COLO668 (cell line): ENCODE results near the gene EWSR1.

Experiments used
- DNase-seq: peaks from one replicate; lab custom pipeline; 2025; ENCODE audit not compliant: unreplicated experiment; lab: John Stamatoyannopoulos, UW

The EWSR1 gene

DNA sequence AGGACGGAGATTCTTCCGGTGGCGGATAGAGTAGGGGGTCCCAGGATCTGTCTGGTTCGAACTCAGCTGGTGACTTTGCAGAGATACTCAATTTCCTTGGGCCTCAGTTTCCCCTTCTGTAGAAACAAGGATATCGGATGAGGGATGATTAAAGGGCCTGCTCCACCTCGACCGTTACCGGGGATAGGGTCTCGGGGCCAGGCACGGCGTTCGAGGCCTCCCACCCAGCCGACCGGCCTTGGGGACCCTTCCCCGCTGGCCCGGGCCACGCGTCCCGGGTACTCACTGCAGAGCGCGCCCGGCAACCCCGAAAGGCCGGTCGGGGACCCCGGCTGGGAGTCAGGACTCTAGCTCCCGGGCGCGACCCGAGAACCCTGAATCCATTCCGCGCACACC, 608 bp upstream of the EWSR1 start:
- DNase-seq, result no peak

GRCh38 chr22:29268511-29269229, 602 bp downstream of the EWSR1 start:
- peak; percentile 61 for DNase-seq

DNA sequence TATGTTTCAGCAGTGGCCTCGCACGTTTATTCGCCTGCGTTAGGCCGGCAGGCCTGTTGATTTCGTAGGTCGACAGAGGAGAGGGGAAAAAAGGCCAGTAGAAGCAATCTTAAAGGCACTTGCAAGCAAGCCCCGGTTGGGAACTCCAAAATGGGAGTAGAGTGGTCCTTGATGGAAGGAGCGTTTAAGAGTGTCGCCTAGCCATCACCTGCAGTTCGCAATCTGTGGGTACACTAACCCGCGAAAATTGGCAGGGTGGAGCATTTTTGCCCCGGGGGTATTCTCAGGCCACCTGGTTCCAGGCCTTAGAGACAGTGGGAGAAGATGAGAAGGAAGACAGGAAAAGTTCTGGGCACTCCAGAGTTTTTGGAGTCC, 1.1 kb downstream of the EWSR1 start:
- peak; percentile 20 for DNase-seq

DNA sequence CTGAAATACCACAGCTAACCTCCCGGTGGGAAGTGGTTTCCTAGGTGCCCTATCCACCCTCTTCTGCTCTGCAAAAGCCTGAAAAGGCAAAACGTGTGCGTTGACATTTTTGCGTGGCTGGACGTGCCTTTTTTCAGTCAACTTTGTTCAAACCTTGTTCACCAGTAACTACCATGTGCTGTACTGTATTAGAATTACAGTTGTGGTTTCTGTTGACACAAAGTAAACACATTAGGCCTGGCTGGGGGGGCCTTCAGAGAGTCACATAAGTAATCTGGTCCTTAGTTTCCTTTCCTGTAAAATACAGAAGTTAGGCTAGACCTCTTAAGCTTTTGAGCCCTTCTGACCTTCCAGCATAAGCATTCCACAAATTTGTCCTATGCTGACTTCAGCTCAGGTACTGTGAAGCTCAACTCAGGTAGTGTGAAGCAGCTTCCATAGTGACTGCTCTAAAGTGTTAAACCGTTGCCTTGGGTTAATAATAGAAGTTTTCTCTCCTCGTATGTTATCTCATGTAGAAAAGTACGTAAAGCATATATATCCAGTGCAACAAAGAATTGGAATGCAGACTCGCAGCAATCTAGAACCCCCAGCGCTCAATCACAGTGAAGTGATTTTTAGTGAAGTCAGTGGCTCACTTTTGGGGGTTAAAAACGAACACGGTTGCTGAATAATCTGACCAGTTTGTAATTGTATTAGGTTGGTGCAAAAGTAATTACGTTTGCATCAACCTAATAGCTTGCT, 1.8 kb downstream of the EWSR1 start:
- no peak for DNase-seq

DNA sequence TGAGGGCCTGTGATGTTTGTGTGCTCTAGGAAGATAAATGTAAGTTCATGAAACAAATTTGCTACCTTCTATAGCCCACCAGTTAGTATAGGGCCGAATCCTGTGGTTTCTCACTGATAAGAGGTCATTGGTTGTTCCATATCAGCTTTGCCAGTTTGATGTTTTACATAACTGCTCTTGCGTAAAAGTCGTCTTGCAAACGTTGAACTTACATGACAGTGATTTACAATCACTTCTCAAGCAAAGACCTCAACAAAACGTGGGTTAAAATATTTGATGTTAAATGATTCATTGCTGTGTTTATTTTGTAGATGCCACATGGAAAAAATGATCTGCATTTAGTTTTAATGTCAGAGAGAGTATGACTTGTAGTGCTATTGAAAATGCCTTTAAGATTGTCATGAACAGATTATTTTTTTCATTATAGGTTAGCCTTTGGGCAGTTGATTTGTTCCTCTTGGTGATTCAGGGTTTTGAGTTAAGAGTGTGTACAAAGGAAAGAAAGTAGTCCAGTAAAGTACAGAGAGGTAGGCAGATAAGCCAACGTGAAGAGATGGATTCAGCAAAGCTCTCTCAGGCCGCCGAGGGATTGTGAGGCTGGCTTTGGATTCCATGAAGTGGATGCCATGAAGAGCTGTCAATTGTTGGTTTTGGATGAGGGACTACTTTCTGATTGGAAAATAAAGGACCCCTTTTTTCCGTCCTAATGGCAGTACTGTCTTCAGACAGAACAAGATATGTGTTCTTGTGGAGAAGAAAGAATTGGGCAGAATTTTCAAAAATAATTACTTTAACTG, 2.6 kb downstream of the EWSR1 start:
- DNase-seq, result no peak

- DNase-seq, result no peak
These were observed 4.6 kb downstream of the EWSR1 start for GRCh38 chr22:29272624-29273023.

DNA sequence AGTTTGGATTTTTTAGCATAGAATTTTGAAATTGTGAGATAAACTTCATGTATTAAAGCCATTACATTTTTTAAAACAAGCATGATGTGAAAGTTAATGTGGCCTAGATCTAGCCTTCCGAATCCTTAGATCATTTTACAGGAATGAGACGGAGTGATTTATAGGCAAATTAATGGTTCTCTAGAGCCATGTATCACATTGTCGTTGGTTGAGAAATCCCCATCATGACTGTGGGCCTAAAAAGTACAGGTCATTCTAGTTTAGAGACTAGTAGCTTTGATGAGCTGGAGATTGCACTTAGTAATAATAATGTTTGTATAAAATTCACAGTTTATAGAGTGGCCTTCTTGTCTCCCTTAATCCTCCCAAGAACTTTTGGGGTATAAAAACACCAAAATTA, 7.1 kb downstream of the EWSR1 start:
- DNase-seq, result no peak

DNA sequence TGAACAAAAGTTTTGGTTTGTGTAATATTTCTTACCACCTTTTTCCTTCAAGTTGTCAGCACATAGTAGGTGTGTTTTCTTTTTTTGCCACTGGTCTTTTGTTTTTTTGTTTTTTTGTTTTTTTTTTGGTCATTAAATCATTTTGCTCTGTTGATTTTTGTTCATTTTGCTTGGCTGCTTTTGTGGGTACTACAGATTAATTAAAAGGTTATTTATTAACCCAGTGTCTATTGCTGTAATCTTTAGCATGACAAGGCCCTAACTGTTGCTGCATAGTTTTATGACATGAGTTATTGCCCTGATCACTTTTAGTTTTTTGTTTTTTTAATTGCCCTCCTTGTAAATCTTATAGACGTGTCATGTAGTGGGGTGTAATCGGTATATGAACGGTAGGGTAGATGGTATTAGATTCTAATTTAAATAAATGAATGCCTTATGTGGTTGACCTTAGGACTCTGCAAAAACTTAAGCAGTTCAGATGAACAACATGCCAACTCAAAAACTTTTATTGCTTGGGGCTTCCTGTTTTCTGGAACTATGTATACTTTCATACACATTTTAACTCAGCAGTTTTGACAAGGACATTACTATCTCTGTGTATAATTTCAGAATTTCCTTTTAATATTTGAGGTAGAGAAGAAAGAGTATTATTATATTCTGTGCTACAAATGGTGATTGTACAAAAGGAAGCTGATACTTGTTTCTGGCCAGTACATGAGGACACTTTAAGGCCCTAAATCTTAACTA, 7.9 kb downstream of the EWSR1 start:
- DNase-seq, result no peak

GRCh38 chr22:29277927-29278326, 9.9 kb downstream of the EWSR1 start:
- DNase-seq, result no peak

DNA sequence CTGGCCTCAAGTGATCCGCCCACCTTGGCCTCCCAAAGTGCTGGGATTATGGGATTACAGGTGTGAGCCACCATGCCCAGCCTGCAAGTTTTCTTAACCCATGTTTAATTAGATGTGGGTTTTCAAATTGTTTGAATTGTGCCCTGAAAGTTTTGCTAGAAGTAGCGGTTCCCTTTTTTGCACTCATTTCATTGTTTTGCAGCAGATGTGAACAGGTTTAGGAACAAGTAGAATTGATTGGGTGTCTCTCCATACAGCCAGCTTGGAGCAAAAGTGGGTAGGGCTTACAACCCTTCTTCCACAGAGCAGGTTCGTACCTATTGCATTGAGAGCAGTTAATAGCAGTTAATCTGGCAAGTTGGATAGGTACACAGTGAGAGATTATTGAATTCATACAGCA, 16.1 kb downstream of the EWSR1 start:
- no peak for DNase-seq

- no peak for DNase-seq
These were observed 20.8 kb downstream of the EWSR1 start for GRCh38 chr22:29288837-29289236.

GRCh38 chr22:29290061-29290460, 22.0 kb downstream of the EWSR1 start:
- no peak for DNase-seq

GRCh38 chr22:29291215-29291614, 23.1 kb downstream of the EWSR1 start:
- DNase-seq, result no peak

DNA sequence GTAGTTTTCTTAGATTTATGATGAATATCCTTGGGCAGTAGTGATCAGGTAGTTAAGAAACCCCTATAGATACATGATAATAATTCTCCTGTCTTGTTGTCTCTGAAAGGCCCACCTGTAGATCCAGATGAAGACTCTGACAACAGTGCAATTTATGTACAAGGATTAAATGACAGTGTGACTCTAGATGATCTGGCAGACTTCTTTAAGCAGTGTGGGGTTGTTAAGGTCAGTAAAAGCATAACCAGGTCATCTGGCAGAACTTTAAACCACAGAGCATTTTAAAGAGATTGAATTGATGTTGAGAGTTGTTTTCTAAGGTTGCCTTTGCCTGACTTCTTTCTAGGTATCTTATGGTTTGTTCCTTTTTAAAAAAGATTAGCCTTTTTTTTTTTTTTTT, 24.3 kb downstream of the EWSR1 start:
- no peak for DNase-seq

DNA sequence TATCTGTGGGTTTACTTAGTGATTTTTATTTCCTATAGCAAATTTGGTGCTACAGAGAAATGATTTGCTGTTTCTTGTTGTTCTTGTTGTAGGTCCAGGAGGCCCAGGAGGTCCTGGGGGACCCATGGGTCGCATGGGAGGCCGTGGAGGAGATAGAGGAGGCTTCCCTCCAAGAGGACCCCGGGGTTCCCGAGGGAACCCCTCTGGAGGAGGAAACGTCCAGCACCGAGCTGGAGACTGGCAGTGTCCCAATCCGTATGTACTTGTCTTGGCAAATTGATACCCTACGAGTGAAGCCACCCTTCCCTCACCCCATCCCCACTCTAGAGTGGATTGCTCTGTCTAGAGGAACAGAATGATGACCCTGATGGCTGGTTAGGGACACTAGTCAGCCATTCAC, 30.6 kb downstream of the EWSR1 start:
- DNase-seq, result no peak

DNA sequence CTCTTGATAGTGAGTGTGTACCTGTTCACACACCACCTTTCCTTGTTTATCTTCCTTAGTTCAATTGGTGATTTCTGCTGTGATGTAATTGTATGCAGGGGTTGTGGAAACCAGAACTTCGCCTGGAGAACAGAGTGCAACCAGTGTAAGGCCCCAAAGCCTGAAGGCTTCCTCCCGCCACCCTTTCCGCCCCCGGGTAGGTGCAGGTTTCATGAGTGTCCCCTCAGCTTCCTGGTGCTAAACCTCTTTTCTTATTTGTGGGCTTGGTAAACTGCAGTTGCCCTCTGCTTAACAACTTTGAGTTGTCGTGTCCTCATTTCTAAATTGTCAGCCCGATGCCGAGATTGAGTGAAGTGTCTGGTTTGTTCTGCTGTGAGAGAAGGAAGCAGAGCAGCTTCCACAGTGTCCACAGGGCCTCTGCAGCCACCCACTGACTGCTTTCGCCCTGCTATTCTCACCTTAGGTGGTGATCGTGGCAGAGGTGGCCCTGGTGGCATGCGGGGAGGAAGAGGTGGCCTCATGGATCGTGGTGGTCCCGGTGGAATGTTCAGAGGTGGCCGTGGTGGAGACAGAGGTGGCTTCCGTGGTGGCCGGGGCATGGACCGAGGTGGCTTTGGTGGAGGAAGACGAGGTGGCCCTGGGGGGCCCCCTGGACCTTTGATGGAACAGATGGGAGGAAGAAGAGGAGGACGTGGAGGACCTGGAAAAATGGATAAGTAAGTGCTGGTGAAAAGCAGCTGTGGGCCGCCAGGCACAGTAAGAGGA, 31.2 kb downstream of the EWSR1 start:
- no peak for DNase-seq

GRCh38 chr22:29300467-29300806, 32.4 kb downstream of the EWSR1 start:
- no peak for DNase-seq

DNA sequence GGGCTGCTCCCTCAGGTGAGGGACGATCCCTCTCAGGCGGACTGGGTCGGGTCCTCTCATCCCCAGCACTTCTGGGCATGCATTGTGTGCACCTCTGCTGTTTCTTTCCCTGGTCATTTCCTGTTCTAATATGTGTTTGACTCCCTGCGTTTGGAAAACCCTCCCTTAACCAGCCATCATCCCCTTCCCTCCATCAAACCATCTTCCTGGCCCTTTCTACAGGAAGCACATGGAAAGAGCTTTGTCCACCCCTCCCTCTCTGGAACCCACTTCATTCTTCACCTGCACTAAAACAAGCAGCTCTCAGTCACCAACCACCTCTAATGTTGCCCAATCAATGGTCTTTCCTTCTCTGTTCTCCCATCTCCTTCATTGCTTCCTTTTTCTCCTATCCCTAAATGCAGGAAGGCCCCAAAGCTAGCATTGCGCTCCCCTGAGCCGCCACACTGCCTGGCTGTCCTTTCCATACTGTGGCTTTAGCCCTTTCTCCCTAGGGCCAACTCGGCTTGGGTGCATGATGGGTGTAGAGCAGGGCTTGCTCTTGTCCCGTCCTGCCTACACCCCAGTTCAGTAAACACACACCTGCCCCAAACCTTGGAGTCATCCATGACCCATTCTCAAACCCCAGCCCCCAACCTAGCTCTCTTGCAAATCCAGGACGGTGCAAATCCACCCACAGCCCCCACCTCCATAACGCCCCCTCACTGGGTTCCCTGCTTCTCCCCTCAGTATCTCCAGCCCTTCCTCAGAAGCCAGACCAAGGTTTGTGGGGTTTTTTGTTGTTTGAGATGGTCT, 32.9 kb downstream of the EWSR1 start:
- no peak for DNase-seq

DNA sequence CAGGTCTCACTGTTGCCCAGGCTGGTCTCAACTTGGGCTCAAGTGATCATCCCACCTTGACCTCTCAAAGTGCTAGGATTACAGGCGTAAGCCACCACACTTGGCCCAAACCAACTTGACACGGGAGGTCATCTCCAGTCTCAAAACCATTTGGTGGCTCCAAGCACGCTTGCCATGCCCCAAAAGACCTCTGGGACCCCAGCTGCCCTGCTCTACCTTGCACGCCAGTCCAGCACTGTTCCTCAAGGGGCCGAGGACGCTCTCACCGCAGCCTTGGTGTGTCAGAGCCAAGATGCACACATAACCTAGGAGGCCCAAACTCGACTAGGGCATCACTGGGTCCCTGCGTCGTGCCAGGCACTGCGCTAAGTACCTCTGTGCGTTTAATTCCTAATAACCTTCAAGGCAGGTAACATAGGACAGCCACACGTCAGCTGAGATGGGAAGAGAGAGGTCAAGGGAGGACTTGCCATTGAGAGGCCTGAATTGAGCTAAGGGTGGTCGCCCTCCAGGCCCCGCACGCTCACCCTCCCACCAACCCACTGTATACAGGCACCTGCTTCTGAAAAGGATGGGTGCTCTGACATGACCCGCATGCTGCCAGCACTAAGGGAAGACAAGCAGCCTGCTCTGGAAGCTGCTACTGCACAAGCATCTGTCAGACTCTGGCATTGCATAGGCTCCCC, 33.8 kb downstream of the EWSR1 start:
- DNase-seq, result no peak

GRCh38 chr22:29302402-29302680, 34.3 kb downstream of the EWSR1 start:
- no peak for DNase-seq
